HG03469 (cell line): ENCODE measurements around the gene MDH1B.

Experiments
- ATAC-seq: cut with Tn5 transposase; IDR thresholded peaks from one replicate; pipeline ENCODE4 v1.9.1; 2021; ENCODE audit warnings: mild to moderate bottlenecking, moderate library complexity, moderate number of reproducible peaks; ENCODE audit not compliant: unreplicated experiment

MDH1B gene

DNA sequence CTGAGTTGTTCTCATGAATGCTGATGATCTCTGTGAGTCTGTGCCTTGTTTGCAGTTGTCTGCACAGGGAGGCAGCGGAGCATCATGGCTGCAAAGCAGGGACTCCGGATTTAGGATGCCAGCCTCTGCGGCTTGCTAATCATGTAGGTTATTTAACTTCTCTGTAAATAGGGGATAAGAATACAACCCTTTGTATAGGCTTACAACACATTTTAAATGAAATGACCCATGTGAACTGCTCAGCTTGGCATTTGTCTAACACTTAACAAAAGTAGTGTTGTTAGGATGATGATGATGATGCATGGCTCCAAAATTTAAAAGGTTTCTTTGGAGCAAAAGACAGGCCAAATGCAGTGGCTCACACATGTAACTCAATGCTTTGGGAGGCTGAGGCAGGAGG is 66.3 kb downstream of the MDH1B start:
- ATAC-seq = no peak

DNA sequence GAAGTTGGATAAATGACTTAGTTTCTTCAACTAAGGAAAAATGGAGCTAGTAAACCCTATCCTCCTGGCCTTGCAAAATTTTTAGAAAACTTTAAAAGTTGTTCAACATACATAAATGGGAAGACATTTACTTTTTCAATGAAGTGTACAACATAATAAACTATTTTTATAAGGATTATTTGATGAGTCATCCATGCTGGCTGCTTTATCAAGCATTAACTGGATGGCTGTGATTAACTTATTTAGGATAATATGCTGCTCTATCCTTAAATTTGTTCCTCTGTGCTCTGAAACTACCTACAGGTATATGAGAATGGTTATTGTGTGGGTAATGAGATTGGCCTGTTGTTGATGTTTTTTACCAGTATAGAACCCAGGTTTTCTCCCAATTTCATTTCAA is 68.2 kb downstream of the MDH1B start:
- no peak for ATAC-seq

DNA sequence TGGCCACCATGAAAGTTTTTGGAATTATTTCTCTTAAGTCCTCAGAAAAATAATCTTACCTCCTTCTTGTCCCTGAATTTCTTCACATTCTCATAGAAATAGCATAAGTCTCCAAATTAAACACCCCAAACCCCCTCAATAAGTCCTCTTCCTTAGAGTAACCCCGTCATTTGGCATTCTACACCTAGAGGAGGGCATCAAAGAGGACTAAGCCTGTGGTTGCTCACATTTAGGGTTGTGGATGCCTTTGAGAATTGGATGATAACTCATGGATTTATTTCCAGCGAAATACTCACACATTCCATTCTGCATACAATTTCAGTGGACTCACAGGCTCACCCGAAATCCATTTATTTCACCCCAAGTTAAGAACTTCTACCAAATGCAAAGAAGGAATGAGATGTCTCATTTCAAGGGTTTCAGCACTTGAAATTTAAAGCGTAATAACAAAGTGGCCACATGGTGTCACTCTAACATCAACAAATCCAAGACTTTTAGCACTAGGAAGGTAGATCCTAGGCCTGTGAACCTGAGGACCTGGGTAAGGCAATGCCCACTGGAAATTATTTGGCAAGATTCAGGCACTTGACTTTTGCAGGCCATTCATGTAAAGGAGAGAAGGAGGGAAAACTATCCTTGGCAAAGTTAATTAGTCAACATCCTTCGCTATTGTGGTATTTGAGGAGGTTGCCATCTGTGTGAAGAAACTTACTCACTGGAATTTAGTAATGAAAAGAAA is 71.6 kb downstream of the MDH1B start:
- peak; percentile 62 for ATAC-seq

DNA sequence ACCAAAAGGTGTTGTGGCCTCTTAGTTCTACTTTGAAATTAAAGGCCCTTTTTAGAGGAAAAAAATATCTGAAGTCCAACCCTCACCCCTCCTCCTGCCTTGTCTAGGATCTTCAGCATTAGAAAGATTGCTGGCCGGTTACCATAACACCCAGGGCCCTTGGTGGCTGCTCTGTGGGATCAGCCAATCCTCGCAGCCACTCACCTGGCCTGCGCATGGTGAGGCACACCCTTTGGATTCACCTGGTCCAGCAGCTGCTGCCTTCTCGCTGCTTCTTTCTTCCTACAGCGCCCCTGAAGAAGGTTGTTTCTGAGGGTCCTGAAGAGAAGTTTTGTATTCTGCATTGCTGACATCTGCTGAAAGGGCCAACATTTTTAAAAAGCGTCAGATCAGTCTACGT is 72.2 kb downstream of the MDH1B start:
- ATAC-seq = no peak

DNA sequence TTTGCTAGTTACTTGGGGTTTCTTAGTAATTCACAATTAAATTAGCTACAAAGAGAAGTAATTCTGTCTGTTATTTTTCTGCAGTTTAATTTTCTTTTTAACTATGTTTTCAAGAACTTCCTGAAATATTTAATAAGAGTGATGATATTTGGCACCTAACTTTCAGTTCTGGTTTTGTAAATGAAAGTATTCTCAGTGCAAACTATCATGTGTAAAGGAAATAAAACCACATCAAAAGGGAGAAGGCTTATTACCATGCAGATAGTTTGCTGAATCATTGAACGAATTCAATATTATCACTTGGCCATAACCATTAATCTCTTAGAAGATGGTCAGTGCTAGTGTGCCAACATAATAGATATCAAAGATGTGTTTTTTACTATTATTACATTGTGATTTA is 76.1 kb downstream of the MDH1B start:
- ATAC-seq = no peak

DNA sequence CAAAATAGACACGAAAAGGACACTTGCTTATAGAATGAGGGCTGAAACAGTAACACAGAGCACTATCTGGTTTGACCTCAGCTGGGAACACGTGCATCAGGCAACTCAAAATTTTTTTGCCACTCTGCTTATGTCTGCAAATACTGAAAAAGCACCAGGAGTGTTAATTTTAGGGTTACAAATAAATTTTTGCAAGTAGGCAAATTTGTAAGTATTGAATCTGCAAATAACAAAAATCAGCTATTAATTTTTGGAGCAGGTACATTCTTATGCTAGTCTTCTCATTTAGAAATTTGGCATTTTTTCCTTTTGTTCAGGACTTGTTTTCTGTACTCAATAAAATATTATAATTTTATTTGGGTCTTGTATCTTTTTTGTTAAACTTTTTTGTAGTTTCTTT is 76.7 kb downstream of the MDH1B start:
- no peak for ATAC-seq
